Neutrophil (primary cell): Measurements from ENCODE around the gene IDI1.

Experiments
- H3K27ac ChIP-seq: fragments of 200-600 bp; sonication (generic); 2 replicates; pipeline ENCODE4 v1.5.1; 2016; ENCODE audit warnings: mild to moderate bottlenecking, moderate library complexity
- H3K27me3 ChIP-seq: fragments of 200-600 bp; sonication (generic); 2 replicates; pipeline ENCODE4 v1.6.0; 2016; ENCODE audit warnings: mild to moderate bottlenecking
- H3K36me3 ChIP-seq: fragments of 200-600 bp; sonication (generic); 2 replicates; pipeline ENCODE4 v1.5.1; 2017
- H3K4me1 ChIP-seq, 2 experiments: fragments of 200-600 bp in 1 of 2; sonication (generic) in 1 of 2; 1 replicate in 1 of 2; 2 replicates in 1 of 2; pipeline versions ENCODE4 v1.5.1 to v1.6.1; 2013 to 2016; ENCODE audit warnings: low read depth in 1 of 2, low read length in 1 of 2, mild to moderate bottlenecking in 1 of 2, moderate library complexity in 1 of 2; ENCODE audit not compliant: control insufficient read depth in 1 of 2, insufficient read depth in 1 of 2
- H3K4me3 ChIP-seq, 2 experiments: fragments of 200-600 bp in 1 of 2; sonication (generic) in 1 of 2; 1 replicate in 1 of 2; 2 replicates in 1 of 2; pipeline ENCODE4 v1.5.1; 2013 to 2016; ENCODE audit warnings: low read depth in 1 of 2, low read length in 1 of 2, mild to moderate bottlenecking in 1 of 2, moderate library complexity in 1 of 2
- H3K9me3 ChIP-seq: fragments of 200-600 bp; sonication (generic); 2 replicates; pipeline ENCODE4 v1.5.1; 2016
- CTCF ChIP-seq: fragments of 200-600 bp; sonication (generic); IDR thresholded peaks from 2 replicates; pipeline ENCODE4 v1.5.1; 2016; ENCODE audit warnings: antibody characterized with exemption

Gene IDI1

GRCh38 chr10:994836-995558, 53.9 kb downstream of the IDI1 start:
- H3K4me1 ChIP-seq = no peaks in the 10 kb centered on the region
- no peak overlapping the region for H3K27ac ChIP-seq
- H3K27me3 ChIP-seq = no peaks in the 10 kb centered on the region
- peaks cover 42% of the 10 kb centered on the region for H3K36me3 ChIP-seq
- no peaks in the 10 kb centered on the region for H3K9me3 ChIP-seq
- no peak for TF ChIP-seq CTCF
- H3K4me3 ChIP-seq = no peak overlapping the region

DNA sequence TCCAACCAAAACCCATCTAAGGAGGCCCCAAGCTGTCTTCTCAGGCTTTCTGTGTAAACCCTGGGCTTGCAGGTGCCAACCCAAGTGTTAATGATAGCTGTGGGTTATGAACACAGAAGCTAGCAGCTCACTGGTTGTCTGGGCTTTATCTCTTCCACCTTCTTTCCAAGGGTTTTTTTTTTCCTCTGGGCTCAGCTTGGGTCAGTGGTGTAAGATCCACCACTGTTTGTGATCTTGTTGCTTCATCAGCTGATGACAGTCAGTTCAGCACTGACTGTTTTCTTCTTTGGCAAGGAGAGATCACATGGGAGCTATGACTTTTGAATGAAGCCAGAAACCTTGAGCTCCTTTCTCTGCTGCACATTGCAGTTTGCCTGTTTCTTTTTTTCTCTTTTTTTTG, 56.0 kb downstream of the IDI1 start:
- Histone ChIP-seq H3K4me1 (peaks cover 8% of the 10 kb centered on the region in 2 experiments), H3K27ac (no peak overlapping the region), H3K4me3 (no peak overlapping the region), H3K9me3 (no peaks in the 10 kb centered on the region), H3K36me3 (peaks cover 23% of the 10 kb centered on the region), H3K27me3 (no peaks in the 10 kb centered on the region)
- TF ChIP-seq CTCF = no peak

GRCh38 chr10:992467-992866, 56.5 kb downstream of the IDI1 start:
- no peak overlapping the region for H3K27ac ChIP-seq
- peaks cover 20% of the 10 kb centered on the region for H3K36me3 ChIP-seq
- peaks cover 12% of the 10 kb centered on the region in 2 experiments for H3K4me1 ChIP-seq
- no peak overlapping the region for H3K4me3 ChIP-seq
- H3K9me3 ChIP-seq = no peaks in the 10 kb centered on the region
- H3K27me3 ChIP-seq = no peaks in the 10 kb centered on the region
- TF ChIP-seq CTCF = no peak

DNA sequence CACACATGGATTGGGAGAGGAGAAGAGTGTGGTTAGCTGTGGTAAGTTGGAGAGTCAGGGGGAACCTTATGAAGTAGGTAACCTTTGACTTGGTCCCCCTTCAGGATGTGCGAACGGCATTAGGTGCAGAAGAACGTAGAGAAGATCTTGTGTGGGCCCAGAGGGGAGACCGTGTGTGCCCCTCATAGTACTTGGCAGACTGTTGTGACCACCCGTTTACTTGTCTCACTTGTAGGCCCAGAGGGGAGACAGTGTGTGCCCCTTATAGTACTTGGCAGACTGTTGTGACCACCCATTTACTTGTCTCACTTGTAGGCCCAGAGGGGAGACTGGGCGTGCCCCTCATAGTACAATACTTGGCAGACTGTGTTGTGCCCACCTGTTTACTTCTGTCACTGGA, 58.1 kb downstream of the IDI1 start:
- Histone ChIP-seq H3K27me3 (no peaks in the 10 kb centered on the region), H3K4me1 (peaks cover 18% of the 10 kb centered on the region in 2 experiments), H3K36me3 (peaks cover 3% of the 10 kb centered on the region), H3K4me3 (no peak overlapping the region), H3K27ac (no peak overlapping the region), H3K9me3 (no peaks in the 10 kb centered on the region)
- TF ChIP-seq CTCF = no peak
